ENCODE results near the gene RFC5. TPM values are rescaled to one million over a fixed set of nuclear protein-coding genes. Genes with fewer than 3 reads are reported as not detected.
"Not testable (repeated sequence)": the region's sequence is repeated elsewhere in the genome, so short reads cannot be mapped to it uniquely, and the experiment has no call there.

Gene RFC5
- total RNA-seq, 1 donor from 2014 or later, result 5.7 TPM

DNA sequence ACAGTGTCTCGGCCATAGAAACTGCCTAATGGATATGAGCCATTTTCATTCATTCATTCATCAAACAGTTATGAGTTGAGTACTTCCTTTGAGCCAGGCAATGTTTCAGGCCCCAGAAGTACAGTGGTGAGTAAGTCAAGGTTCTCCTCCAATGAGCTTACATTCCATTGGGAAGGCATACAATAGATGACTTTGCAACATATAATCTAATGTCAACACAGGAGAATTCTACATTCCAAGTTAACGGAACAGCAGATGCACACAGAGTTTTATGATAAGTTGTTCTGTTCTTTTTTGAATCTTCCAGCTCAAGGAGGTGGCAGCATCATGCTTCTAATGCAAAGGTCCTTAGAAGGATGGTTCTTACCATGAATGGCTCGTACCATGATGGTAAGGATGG, 3.2 kb upstream of the RFC5 start:
- no peak for DNase-seq (ENCODE audit: low spot score)

DNA sequence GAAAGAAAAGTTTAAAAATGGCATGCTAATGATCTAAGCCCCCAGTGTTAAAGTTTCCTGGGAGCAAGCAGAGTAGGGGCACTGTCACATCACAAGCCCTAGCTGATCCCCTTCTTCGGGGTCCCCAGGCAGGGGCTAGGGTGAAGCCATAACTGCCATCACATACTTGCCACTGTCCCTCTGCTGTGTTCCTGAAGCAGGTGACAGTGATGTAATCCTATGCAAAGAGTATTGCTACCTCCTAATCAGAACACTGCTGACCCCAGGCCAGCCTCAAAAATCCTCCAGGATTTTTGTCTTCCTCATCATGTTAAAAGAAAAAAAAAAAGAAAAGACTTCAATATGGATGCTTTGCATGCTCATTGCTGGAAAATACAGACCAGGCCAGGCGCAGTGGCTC, 1.2 kb upstream of the RFC5 start:
- no peak for DNase-seq (ENCODE audit: low spot score)

DNA sequence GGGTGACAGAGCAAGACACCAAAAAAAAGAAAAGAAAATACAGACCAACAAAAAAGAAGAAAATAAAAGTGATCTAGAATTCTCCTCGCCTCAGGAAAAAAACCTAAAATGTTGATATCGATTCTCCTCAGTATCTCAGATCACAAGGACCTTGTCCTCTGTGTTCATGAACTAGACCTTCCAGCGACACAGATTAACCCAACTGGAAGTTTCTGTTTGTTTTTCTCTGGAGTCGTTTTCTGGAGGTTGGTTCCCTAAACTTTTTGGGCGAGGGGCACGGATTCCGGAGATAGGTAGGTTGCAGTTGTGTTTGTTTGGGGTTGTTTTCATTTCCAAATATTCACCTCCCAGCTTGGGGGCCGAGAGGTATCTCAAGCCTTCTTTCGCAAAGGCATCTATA, 559 bp upstream of the RFC5 start:
- DNase-seq (ENCODE audit: low spot score), result no peak

DNA sequence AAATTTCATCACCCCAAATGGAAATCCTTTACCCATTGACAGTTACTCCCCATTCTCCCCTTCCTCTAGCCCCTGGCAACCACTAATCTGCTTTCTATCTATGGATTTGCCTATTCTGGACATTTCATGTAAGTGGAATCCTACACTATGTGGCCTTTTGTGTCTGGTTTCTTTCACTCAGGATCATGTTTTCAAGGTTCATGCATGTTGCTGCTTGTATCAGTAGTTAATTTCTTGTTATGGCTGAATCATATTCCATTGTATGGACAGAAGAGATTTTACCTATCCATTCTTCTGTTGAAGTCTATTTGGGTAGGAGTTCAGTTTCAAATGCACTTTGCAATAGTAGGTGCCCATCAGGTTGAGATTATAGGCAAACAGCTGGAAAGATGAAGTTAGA, 1.4 kb downstream of the RFC5 start:
- DNase-seq (ENCODE audit: low spot score), result no peak

DNA sequence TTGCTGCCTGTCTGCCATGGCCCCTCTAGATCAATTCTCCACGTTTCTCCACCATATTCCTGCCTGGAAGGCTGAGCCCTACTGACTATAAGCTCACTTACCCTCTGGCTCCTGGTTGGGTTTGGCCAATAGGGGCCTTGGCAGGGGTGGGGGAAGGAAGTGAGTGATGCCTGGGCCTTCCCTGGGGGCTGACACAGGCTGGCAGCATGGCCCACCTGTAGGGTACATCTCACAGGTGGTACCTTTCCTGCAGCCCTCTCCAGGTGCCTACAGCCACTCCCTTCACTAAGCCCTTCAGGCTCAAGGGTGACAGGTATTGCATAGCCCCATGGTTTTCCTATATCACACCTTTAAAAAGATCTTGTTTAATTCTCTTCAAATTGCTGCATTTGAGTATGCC, 3.5 kb downstream of the RFC5 start:
- DNase-seq (ENCODE audit: low spot score), result no peak

DNA sequence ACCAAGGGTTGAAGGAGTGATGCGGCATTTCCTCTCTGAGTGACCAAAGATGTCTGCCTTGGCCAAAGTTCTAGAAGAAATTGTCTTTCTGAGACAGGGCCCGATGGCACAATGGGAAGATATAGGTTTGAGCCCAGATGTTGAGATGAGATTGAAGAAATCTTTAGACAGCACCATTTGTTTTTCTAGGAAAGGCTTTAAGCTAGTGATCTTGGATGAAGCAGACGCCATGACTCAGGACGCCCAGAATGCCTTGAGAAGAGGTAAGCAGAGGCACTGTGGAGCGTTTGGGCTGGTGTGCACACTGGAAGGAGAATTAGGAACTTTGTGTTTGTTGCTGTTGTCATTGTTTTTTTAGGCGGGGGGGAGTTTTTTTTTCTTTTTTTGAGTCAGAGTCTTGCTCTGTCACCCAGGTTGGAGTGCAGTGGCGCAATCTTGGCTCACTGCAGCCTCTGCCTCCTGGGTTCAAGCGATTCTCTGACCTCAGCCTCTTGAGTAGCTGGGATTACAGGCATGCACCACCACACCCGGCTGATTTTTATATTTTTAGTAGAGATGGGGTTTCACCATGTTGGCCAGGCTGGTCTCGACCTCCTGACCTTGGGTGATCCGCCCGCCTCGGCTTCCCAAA, 5.7 kb downstream of the RFC5 start:
- not testable (repeated sequence) for DNase-seq (ENCODE audit: low spot score)

DNA sequence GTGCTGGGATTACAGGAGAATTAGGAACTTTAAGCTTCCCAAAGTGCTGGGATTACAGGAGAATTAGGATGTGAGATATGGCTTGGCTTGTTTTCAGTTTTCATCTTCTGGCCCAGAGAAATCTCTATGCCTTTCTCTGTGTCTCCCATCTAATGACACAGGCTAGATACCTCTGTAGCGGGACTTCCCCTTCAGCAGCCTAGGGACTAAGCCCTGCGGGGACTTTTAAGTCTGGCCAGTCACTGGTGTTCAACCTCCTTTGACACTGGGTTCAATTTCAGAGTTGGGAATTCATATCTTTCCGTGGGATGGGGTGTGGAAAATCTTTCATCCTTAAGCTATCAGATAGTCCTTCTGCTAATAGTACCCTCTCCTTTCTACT, 6.2 kb downstream of the RFC5 start:
- no peak for DNase-seq (ENCODE audit: low spot score)

DNA sequence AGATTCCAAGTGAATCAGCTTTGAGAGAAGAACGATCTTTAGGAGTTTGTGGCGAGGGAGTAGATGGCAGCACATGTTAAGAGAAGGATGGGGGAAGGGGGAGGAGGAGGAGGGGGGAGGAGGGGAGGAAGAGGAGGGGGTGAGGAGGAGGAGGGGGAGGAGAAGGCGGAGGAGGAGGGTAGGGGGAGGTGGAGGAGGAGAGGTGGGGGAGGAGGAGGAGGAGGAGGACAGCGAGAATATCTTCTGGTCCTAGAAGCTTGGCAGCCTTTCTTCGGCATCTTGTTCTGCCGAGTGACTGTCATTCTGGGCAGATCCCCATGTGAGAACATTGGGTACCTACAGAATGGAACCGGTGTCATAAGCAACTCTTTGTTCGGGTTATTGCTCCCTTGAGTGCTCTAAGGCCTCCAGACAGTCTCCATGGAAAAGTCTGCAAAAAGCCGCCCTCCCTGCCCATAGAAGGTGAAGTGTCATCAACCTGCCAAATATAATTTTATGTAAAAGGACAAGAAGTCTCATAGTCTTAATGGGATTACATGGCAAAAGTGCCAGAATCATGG, 6.9 kb downstream of the RFC5 start:
- no peak for DNase-seq (ENCODE audit: low spot score)

DNA sequence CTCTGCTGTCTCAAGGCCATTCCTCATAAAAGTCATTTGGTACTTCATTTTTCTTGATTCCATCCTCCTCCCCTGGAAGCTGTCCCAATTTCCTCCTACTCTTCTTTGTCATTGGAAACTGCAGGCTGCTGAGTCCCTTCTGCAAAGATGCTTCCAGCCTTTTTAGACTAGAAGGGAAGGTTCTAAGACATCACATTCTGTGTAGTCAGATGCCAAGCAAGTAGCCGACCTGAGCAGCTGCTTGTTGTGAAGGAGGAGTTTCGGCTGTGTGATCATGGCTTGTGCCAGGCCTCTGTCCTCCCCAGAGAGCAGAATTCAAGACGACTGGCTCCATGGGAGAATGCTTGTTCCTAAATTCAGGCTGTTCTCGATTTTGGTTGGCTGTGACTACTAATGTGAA, 8.7 kb downstream of the RFC5 start:
- no peak for DNase-seq (ENCODE audit: low spot score)

DNA sequence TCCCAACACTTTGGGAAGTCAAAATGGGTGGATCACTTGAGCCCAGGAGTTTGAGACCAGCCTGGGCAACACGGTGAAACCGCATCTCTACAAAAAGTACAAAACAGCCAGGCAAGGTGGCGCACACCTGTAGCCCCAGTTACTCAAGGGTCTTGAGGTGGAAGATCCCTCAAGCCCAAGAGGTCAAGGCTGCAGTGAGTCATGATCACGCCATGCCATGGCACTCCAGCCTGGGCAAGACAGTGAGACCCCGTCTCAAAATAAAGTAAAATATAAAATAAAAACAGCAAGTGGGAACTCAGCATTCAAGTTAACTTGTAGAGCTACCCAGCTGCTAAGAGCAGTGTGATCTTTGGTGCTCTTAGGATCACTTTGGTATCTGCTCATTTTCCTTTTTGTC, 12.7 kb downstream of the RFC5 start:
- no peak for DNase-seq (ENCODE audit: low spot score)

DNA sequence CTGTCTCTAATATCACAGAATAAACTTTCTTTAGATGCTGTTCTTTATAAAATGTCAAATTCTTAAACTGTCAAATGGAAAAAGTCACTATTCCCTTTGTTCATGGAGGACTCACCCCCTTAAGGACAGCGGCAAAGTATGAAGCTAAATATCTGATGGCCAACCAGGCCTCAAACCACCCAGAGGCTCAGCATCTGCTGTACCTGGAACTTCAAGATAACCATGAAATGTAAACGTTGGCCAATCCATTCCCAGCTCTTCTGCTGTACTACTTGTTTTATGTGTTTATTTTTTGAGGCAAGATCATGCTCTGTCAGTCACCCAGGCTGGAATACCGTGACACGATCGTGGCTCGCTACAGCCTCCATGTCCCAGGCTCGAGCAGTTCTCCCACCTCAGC, 15.7 kb downstream of the RFC5 start:
- no peak for DNase-seq (ENCODE audit: low spot score)

DNA sequence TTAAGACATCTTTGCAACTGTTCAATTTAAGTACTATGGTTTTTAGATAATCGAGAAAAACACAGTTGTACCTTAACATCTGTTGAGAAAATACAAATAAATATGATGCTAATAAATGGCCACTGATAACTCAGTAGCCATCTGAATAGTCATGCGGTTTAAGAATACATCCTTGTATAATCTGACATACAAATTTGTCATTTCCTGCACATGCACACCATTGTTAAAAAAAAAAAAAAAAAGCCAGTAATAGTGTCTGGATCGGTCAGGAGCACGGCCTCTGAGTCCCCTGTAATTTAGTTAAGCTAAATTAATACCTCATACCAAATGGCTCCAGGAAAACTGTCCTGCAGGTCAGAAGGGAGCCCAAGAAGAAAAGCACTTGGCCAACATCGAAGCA, 16.8 kb downstream of the RFC5 start:
- DNase-seq (ENCODE audit: low spot score), result no peak

DNA sequence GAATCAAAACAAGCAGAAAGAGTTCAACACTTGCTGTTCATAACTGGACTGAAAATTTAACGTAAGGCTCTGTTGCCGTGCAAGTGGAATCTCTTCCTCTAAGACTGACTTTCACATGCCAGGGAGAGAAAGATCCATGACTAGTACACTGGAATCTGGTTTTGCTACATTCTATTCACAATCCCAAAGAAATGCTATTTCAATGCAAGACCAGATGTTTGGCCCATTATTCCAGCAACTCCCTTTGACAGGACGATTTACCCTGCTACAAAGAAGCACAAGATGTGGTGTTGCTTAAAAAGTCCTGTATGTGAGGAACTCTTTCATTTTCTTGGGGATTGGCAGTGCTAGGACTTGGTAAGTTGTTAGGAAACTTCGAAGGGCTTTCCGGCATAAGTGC, 17.4 kb downstream of the RFC5 start:
- no peak for DNase-seq (ENCODE audit: low spot score)

DNA sequence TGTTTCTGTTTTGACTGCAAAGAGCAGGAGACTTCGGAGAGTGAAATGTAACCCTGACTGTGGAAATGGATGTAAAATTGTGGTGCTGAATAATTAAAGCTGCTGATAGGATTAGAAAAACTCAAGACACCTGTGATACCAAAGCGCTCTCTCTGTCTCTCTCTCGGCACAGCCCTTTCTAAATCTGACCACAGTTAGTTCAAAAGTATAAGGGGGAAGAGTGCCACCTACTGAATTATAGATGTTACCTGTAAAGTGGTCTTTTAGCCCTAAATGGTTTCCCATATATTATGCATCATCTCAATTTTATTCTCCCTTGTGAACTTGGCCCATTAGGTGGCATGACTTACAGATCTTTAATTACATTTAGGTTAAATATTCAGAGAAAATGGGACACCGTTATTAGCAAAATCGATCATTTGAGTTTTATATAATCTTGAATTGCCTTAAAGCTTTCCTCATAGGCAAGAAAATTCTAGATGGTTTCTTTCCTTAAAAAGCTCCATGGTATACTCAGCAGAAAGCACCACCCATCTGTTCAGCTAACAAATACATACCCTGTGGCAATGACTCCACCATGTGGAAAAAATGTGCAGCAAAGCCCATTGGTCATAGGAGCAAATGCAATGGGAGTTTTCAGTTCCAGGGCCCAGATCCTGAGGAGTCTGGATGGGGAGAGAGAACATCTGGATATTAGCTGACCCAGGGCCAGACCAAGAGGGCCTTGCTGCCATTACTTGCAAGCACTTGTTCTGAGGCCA, 18.1 kb downstream of the RFC5 start:
- DNase-seq (ENCODE audit: low spot score), result no peak

DNA sequence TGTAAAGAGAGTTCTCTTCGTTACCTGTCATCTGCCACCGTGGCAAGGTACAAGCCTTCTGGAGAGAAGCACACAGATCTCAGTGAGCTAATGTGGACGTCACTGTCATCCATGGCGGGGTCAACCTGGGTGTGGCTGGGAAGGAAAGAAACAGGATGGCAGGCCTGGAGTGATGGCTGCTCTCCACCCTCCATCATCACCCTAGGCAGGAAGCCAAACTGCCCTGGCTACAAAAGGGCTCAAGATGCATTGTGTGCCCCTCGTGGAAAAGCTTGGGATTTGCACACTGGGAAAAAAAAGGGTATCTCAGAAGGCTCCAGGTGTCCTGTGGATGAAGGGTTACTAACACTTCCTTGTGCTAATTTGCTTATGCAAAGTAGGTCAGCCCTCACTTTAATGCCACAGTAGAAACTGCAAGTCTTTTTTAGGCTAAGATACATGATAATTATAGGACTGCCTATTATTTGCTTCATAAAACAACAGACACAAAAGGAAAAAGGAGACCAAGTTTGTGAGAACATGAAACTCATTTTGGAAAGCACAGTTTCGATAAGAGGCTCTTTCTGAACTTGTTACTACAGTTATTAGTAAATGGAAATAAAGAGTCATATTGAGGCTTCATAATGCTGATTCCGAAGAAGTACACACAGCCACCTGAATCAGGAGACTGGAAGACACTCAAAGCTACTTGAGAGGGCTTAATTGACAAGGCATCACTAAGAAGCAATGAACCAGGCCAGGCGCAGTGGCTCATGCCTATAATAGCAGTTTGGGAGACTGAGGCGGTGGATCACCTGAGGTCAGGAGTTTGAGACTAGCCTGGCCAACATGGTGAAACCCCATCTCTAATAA, 18.9 kb downstream of the RFC5 start:
- no peak for DNase-seq (ENCODE audit: low spot score)

DNA sequence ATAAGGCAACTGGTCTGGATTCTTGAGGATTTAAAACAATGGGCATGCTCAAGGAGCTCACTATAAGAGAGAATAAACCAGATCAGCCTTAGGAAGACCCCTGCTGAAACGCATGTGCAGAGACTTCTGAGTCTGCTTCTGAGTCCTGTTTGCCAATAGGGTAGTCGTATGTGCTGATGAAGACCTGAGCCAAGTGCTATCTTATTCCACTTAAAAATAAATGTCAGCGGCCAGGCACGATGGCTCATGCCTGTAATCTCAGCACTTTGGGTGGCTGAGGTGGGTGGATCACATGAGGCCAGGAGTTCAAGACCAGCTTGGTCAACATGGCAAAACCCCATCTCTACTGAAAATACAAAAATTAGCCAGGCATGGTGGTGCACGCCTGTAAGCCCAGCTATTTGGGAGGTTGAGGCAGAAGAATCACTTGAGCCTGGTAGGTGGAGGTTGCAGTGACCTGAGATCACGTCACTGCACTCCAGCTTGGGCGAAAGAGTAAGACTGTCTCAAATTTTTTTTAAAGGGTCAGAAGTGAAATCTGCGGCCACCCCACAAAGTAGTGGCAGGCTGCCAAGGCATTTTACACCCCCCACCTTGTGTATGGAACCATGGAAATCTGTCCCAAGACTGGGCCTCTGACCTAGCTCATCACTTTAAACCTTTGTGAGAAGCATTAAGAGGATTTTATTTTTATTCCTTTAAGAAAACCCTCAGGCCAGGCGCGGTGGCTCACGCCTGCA, 20.3 kb downstream of the RFC5 start:
- no peak for DNase-seq (ENCODE audit: low spot score)

DNA sequence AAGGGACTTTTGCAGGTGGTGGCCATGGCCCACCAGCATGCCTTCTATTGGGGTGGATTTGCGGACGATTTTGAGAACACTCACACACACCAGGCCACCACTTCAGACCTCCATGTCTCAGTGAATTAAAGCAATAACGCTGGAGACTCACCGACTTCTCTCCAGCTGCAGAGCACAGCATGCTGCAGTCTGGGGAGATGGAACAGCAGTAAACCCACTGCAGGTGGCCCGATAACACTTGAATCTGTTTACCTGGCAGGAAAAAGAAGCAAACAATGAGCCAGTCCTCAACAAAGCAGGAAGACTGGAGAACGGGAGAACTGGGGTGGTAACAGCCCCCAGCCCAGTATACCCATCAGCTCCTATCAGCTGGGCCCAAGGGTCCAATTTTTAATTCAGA, 21.6 kb downstream of the RFC5 start:
- no peak for DNase-seq (ENCODE audit: low spot score)

DNA sequence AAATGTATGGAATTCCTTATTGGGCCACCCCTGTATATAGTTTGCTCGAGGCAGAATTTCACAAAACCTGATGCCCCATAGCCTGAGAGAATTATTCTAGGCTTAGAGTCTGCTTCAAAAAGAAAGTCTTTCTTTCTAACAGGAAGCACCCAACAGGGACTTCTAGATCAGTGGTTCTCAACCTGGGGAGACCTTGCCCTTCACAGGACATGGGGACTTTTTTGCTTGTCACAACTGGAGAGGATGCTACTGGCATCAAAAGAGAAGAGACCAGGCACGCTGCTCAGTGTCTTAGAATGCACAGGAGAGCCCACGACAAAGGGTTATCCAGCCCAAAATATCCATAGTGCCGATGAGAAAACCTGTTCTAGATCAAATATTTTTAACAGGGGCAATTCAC, 25.6 kb downstream of the RFC5 start:
- no peak for DNase-seq (ENCODE audit: low spot score)

DNA sequence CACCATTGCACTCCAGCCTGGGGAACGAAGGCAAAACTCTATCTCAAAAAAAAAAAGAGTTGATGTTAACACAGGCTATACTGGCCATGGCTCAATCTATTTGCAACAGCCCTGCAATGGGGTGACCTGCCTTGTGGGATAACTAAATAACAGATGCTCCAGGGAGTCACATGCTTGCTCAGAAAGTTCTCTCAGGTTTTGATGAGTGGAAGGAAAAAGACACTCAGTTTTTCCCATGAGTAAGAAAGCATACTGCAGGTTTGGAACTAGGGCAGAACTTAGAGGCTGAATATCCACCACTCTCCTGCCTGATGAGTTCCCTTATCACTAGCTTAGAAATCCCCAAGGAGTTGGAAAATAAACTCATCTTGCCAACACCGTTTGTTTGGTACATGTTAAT, 27.6 kb downstream of the RFC5 start:
- no peak for DNase-seq (ENCODE audit: low spot score)

DNA sequence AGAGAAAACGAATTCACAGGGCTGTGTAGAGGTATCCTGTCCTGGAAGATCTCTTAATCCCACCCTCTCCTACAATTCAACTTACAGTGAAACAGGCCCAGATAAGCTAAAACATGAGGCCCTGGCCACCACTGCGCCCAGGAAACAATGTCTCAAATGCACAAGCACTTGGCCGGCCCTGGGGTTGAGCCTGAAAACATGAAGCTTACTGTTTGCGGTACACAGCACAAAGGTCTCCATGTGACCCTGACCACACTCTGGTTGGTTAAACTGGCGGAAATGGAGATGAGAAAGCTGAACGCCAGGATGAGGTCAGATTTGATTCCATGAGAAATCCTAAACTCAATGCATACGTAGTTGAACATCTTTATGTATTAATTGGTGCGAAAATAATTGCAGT, 28.1 kb downstream of the RFC5 start:
- no peak for DNase-seq (ENCODE audit: low spot score)

DNA sequence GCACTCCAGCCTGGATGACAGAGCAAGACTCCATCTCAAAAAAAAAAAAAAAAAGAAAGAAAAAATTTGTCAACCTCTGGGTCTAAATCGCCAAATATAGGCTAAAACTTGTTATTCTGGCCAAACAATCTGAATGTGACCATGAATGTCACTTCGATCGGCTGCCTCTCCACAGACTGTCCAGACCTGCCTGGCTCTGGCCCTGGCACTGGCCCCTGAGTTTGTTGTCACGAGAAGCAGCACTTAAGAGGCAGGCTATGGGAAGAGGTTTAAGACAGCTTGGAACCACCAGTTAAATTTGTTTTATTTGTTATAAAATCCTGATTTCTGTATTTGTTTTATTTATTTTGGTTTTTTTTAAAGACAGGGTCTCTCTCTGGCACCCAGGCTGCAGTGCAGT, 29.9 kb downstream of the RFC5 start:
- no peak for DNase-seq (ENCODE audit: low spot score)

All from mesenteric fat pad (tissue), 1 donor.